HepG2 (cell line): ENCODE results near the gene ZBTB46. TPM values are rescaled to one million over a fixed set of nuclear protein-coding genes. Genes with fewer than 3 reads are reported as not detected.

Experiments
- CBX1 ChIP-seq: IDR thresholded peaks from one replicate; pipeline ENCODE4 v1.6.1; 2016; ENCODE audit warnings: antibody characterized with exemption, low read depth
- FLYWCH1 ChIP-seq: sonication (generic); formaldehyde crosslinking; IDR thresholded peaks from 2 replicates; pipeline ENCODE4 v1.8.1; 2023; ENCODE audit warnings: mild to moderate bottlenecking, missing genetic modification reagents
- HMG20A ChIP-seq: IDR thresholded peaks from 2 replicates; pipeline ENCODE4 v1.6.1; 2016; ENCODE audit warnings: borderline replicate concordance
- MAFG ChIP-seq: sonication (generic); formaldehyde crosslinking; IDR thresholded peaks from 2 replicates; pipeline ENCODE4 v1.5.1; 2020; ENCODE audit warnings: mild to moderate bottlenecking, missing genetic modification reagents
- NFYC ChIP-seq: IDR thresholded peaks from 2 replicates; pipeline ENCODE4 v1.6.1; 2016; ENCODE audit warnings: missing genetic modification reagents, missing compliant biosample characterization
- RBM22 ChIP-seq: fragments of 200-400 bp; formaldehyde crosslinking; optimal IDR thresholded peaks from 2 replicates; pipeline ENCODE3; 2017; ENCODE audit warnings: mild to moderate bottlenecking, low read length, moderate library complexity
- RBM39 ChIP-seq: fragments of 200-400 bp; formaldehyde crosslinking; IDR thresholded peaks from one replicate; pipeline ENCODE4 v1.6.1; 2018; ENCODE audit warnings: antibody characterized with exemption, mild to moderate bottlenecking, low read depth, low read length; ENCODE audit not compliant: poor library complexity, severe bottlenecking
- SP4 ChIP-seq: sonication (generic); formaldehyde crosslinking; IDR thresholded peaks from 2 replicates; pipeline ENCODE4 v1.8.1; 2023; ENCODE audit warnings: mild to moderate bottlenecking, missing genetic modification reagents
- ZBTB4 ChIP-seq: sonication (generic); formaldehyde crosslinking; IDR thresholded peaks from 2 replicates; pipeline ENCODE4 v1.4.0; 2020; ENCODE audit warnings: missing genetic modification reagents, mild to moderate bottlenecking, borderline replicate concordance
- ZFP41 ChIP-seq: sonication (generic); formaldehyde crosslinking; IDR thresholded peaks from 2 replicates; pipeline ENCODE4 v1.4.0; 2020; ENCODE audit warnings: mild to moderate bottlenecking, missing genetic modification reagents, borderline replicate concordance
- ZFX ChIP-seq: sonication (generic); formaldehyde crosslinking; IDR thresholded peaks from 2 replicates; pipeline ENCODE4 v1.4.0; 2020; ENCODE audit warnings: mild to moderate bottlenecking, low read depth, missing genetic modification reagents, moderate library complexity
- ZMYM3 ChIP-seq: sonication (generic); formaldehyde crosslinking; IDR thresholded peaks from 2 replicates; pipeline ENCODE4 v1.5.1; 2020; ENCODE audit warnings: mild to moderate bottlenecking, missing genetic modification reagents
- ZNF121 ChIP-seq: sonication (generic); formaldehyde crosslinking; IDR thresholded peaks from 2 replicates; pipeline ENCODE4 v1.5.0; 2020; ENCODE audit warnings: mild to moderate bottlenecking, missing genetic modification reagents
- ZNF160 ChIP-seq: sonication (generic); formaldehyde crosslinking; IDR thresholded peaks from 2 replicates; pipeline ENCODE4 v1.8.0; 2022; ENCODE audit warnings: mild to moderate bottlenecking, inconsistent platforms, missing genetic modification reagents
- ZNF484 ChIP-seq: sonication (generic); formaldehyde crosslinking; IDR thresholded peaks from 2 replicates; pipeline ENCODE4 v1.5.1; 2020; ENCODE audit warnings: mild to moderate bottlenecking, low read depth, missing genetic modification reagents, borderline replicate concordance
- ZNF737 ChIP-seq: sonication (generic); formaldehyde crosslinking; IDR thresholded peaks from 2 replicates; pipeline ENCODE4 v1.5.0; 2020; ENCODE audit warnings: missing genetic modification reagents, mild to moderate bottlenecking, borderline replicate concordance
- polyA plus RNA-seq, 8 experiments: library from polyadenylated mRNA; depleted of rRNA in 3 of 8; stranded (reverse) in 7 of 8; unstranded in 1 of 8; fragments of >200 nt; fragmentation: Illumina TruSeq in 4 of 8; extraction: Trizol in 4 of 8; gene quantifications; 2 replicates each; pipeline versions ENCODE4 v1.2.1 to v1.2.3, GENCODE V29; 2011 to 2016; ENCODE audit warnings: low read depth in 4 of 8, missing spikeins in 1 of 8, mixed read lengths in 1 of 8; ENCODE audit not compliant: insufficient read depth in 1 of 8
- total RNA-seq, 5 experiments: library from RNA; depleted of rRNA; stranded (reverse); fragments of >200 nt; fragmentation: Illumina TruSeq; extraction: Trizol; gene quantifications; 2 replicates each; pipeline ENCODE4 v1.2.3, GENCODE V29; 2016; ENCODE audit warnings: low read depth in 1 of 5
- TF ChIP-seq, protein P1 (sequence below): sonication (generic); formaldehyde crosslinking; IDR thresholded peaks from 2 replicates; pipeline ENCODE4 v1.8.0; 2022; ENCODE audit warnings: mild to moderate bottlenecking, missing genetic modification reagents, borderline replicate concordance
- TF ChIP-seq, protein P2 (sequence below): fragments of 450-650 bp; IDR thresholded peaks from 2 replicates; pipeline ENCODE4 v1.6.1; 2017
- TF ChIP-seq, protein P3 (sequence below): sonication (generic); formaldehyde crosslinking; IDR thresholded peaks from 2 replicates; pipeline ENCODE4 v1.5.1; 2020; ENCODE audit warnings: missing genetic modification reagents, mild to moderate bottlenecking, borderline replicate concordance

Gene ZBTB46
- total and polyA plus RNA-seq, 2 of the 13 experiments (the other 11 are each of a cell fraction or from before 2014, with no cell fraction given): 1.6 to 13.5 TPM

DNA sequence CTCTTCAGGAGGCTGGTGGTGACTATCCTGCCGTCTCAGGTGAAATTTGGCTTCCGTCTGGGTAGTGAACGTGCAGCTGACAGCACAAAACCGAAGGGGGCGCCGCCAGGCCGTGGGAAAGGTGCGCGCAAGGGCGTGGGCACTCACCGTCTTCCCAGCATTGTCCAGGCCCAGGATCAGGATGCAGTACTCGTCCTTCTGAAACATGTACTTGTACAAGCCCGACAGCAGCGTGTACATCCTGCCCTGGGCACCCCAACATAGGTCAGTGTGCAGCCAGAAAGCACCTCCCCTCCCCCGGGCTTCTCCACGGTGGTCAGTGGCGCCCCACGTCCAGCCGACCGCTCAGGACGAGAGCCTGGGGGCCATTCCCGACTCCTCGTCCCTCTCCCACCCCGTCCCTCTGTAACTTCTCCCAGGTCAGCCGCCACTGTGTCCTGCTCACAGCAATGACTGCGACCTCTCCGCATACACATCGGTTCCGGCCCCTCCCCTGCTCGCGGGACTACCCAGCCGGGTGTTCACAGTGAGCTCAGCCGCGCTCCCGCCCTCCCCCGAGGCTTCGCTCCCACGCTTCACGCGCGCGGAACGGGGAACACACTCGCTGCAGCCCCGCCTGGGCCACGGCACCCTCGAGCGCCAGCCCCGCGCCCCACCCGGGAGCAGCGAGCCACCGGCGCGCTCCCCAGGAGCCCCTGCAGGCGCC is 124.1 kb downstream of the ZBTB46 start (continued):
- no peak for TF ChIP-seq ZBTB4 (CRISPR knock-in tag)
- TF ChIP-seq ZNF737 (CRISPR knock-in tag): peak; percentile 42; the same call in 1 of the 2 replicates
- TF ChIP-seq RBM22: peak; percentile 73
- no peak for TF ChIP-seq ZNF160
- TF ChIP-seq ZNF121 (CRISPR knock-in tag): no peak
- TF ChIP-seq ZFX (CRISPR knock-in tag): no peak
- TF ChIP-seq, protein P1, sequence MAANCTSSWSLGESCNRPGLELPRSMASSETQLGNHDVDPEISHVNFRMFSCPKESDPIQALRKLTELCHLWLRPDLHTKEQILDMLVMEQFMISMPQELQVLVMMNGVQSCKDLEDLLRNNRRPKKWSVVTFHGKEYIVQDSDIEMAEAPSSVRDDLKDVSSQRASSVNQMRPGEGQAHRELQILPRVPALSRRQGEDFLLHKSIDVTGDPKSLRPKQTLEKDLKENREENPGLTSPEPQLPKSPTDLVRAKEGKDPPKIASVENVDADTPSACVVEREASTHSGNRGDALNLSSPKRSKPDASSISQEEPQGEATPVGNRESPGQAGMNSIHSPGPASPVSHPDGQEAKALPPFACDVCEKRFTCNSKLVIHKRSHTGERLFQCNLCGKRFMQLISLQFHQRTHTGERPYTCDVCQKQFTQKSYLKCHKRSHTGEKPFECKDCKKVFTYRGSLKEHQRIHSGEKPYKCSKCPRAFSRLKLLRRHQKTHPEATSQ (CRISPR knock-in tag): no peak; the same call in 1 of the 2 replicates
- no peak for TF ChIP-seq MAFG
- TF ChIP-seq ZMYM3 (CRISPR knock-in tag): no peak
- TF ChIP-seq, protein P2, sequence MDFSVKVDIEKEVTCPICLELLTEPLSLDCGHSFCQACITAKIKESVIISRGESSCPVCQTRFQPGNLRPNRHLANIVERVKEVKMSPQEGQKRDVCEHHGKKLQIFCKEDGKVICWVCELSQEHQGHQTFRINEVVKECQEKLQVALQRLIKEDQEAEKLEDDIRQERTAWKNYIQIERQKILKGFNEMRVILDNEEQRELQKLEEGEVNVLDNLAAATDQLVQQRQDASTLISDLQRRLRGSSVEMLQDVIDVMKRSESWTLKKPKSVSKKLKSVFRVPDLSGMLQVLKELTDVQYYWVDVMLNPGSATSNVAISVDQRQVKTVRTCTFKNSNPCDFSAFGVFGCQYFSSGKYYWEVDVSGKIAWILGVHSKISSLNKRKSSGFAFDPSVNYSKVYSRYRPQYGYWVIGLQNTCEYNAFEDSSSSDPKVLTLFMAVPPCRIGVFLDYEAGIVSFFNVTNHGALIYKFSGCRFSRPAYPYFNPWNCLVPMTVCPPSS: no peak
- TF ChIP-seq FLYWCH1 (CRISPR knock-in tag): no peak
- no peak for TF ChIP-seq HMG20A
- peak; percentile 51; the same call in 1 of the 2 replicates for TF ChIP-seq ZNF484 (CRISPR knock-in tag)
- no peak for TF ChIP-seq NFYC (CRISPR knock-in tag)
- TF ChIP-seq, protein P3, sequence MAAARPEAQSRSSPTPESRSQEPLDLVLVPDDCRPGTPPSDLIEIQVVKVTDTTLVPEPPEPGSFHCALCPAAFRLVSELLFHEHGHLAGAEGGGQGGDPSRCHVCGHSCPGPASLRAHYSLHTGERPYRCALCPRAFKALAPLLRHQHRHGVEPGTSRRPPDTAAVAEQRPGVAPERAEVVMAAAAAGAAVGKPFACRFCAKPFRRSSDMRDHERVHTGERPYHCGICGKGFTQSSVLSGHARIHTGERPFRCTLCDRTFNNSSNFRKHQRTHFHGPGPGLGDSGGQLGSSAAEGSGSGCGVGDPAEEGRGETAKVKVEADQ (CRISPR knock-in tag): peak; percentile 5; the same call in 1 of the 2 replicates
- peak; percentile 81 for TF ChIP-seq RBM39
- peak; percentile 38 for TF ChIP-seq CBX1
- TF ChIP-seq SP4 (CRISPR knock-in tag): peak; percentile 75; the same call in 1 of the 2 replicates
- TF ChIP-seq ZFP41 (CRISPR knock-in tag): peak; percentile 15; the same call in 1 of the 2 replicates
